Endothelial cell of umbilical vein (primary cell): Measurements from ENCODE around the gene ADAMTS19.

Source experiments
- EZH2 ChIP-seq: IDR thresholded peaks from 2 replicates; pipeline ENCODE4 v1.6.1; 2012; ENCODE audit warnings: borderline replicate concordance, low read depth, mild to moderate bottlenecking, moderate library complexity, low read length, inconsistent platforms; ENCODE audit not compliant: severe bottlenecking
- FOS ChIP-seq: IDR thresholded peaks from 2 replicates; pipeline ENCODE4 v1.6.1; 2011; ENCODE audit warnings: mild to moderate bottlenecking, low read length, moderate library complexity, borderline replicate concordance; ENCODE audit not compliant: insufficient read depth
- JUN ChIP-seq: IDR thresholded peaks from 2 replicates; pipeline ENCODE4 v1.6.1; 2011; ENCODE audit warnings: borderline replicate concordance, low read depth; ENCODE audit not compliant: insufficient read length, insufficient read depth
- MYC ChIP-seq: IDR thresholded peaks from one replicate; pipeline ENCODE4 v1.6.1; 2011; ENCODE audit warnings: mild to moderate bottlenecking, low read depth, low read length
- POLR2A ChIP-seq: IDR thresholded peaks from 2 replicates; pipeline ENCODE4 v1.6.1; 2012; ENCODE audit warnings: low read depth, mild to moderate bottlenecking, control low read depth, low read length
- POLR2AphosphoS5 ChIP-seq: IDR thresholded peaks from 2 replicates; pipeline ENCODE4 v1.6.1; 2012; ENCODE audit warnings: low read depth, mild to moderate bottlenecking, control low read depth, low read length, moderate library complexity; ENCODE audit not compliant: insufficient read depth
- TF ChIP-seq, protein P1 (sequence below), 2 donors: IDR thresholded peaks; 1 replicate in 1 of 2; 2 replicates in 1 of 2; pipeline ENCODE4 v1.5.1; 2011; ENCODE audit warnings: low read length in 2 of 2, mild to moderate bottlenecking in 2 of 2, moderate library complexity in 2 of 2, control low read depth in 1 of 2, inconsistent platforms in 1 of 2, low read depth in 1 of 2; ENCODE audit not compliant: insufficient read depth in 1 of 2; ENCODE audit errors: extremely low read depth in 1 of 2
- TF ChIP-seq, protein P2 (sequence below): IDR thresholded peaks from 2 replicates; pipeline ENCODE4 v1.6.1; 2011; ENCODE audit not compliant: insufficient read depth, insufficient read length

DNA sequence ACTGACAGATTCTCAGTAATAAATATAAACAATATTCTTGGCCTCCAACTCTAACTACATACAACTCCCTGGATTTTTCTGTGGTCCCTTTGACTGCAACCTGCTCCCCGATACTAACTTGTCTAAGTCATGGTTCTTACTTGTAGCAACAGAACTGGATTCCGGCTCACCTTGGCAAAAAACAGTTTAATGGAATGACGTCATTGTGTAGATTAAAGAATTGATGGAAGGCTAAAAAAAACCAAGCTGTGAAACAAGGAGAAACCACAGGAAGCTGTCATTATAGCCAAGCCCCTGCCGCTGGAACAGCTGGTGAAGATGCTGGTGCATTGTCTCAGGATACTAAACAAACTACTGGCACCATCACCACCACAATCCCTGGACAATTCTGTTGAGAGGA lies 11.4 kb upstream of the ADAMTS19 start:
- TF ChIP-seq, protein P1, sequence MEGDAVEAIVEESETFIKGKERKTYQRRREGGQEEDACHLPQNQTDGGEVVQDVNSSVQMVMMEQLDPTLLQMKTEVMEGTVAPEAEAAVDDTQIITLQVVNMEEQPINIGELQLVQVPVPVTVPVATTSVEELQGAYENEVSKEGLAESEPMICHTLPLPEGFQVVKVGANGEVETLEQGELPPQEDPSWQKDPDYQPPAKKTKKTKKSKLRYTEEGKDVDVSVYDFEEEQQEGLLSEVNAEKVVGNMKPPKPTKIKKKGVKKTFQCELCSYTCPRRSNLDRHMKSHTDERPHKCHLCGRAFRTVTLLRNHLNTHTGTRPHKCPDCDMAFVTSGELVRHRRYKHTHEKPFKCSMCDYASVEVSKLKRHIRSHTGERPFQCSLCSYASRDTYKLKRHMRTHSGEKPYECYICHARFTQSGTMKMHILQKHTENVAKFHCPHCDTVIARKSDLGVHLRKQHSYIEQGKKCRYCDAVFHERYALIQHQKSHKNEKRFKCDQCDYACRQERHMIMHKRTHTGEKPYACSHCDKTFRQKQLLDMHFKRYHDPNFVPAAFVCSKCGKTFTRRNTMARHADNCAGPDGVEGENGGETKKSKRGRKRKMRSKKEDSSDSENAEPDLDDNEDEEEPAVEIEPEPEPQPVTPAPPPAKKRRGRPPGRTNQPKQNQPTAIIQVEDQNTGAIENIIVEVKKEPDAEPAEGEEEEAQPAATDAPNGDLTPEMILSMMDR (IDR thresholded peaks at IDR 0.05; ENCODE audit: extremely low read depth in 1 of 2, insufficient read depth in 1 of 2, low read depth in 1 of 2, low read length in 2 of 2) = no peak
- TF ChIP-seq POLR2A = no peak
- TF ChIP-seq, protein P2, sequence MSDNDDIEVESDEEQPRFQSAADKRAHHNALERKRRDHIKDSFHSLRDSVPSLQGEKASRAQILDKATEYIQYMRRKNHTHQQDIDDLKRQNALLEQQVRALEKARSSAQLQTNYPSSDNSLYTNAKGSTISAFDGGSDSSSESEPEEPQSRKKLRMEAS = no peak
- no peak for TF ChIP-seq FOS
- TF ChIP-seq POLR2AphosphoS5 = no peak
- TF ChIP-seq JUN = no peak
- TF ChIP-seq EZH2 = no peak
- TF ChIP-seq MYC = no peak
